ENCODE data around the gene HOXC6. TPM values are rescaled to one million over a fixed set of nuclear protein-coding genes. Genes with fewer than 3 reads are reported as not detected.

Gene HOXC6
- total RNA-seq, 2 experiments from 2014 or later = not detected

- no peak for TF ChIP-seq CTCF (IDR thresholded peaks at IDR 0.05)
- Mint-ChIP-seq H3K9me3 (no peaks in the 10 kb centered on the region), H3K36me3 (ENCODE audit: low read depth) (no peaks in the 10 kb centered on the region), H3K27me3 (peaks cover 53% of the 10 kb centered on the region), H3K27ac (no peak overlapping the region), H3K4me3 (no peak overlapping the region), H3K4me1 (ENCODE audit: low read depth) (no peaks in the 10 kb centered on the region)
- no peak for DNase-seq
- no peak for ATAC-seq
- POLR2A ChIA-PET = interaction anchor here (0.5 kb wide), 1 partner anchor 397 kb away, joined by 3 read pairs; no protein-coding TSS in a partner anchor
- CTCF ChIA-PET = interaction anchor here (0.7 kb wide), 1 partner anchor 16 kb away, joined by 3 read pairs; no protein-coding TSS in a partner anchor
- intact Hi-C loops (cut with micrococcal nuclease) = no loop called here
These were observed 32.9 kb downstream of the HOXC6 start for GRCh38 chr12:54060975-54061778.

- intact Hi-C loops (cut with micrococcal nuclease) = no loop called here
- no peak overlapping the region for H3K27ac Mint-ChIP-seq
- no peaks in the 10 kb centered on the region for H3K9me3 Mint-ChIP-seq
- POLR2A ChIA-PET = no interaction called here
- H3K27me3 Mint-ChIP-seq = peaks cover 33% of the 10 kb centered on the region
- H3K4me3 Mint-ChIP-seq = no peak overlapping the region
- H3K36me3 Mint-ChIP-seq (ENCODE audit: low read depth) = no peaks in the 10 kb centered on the region
- no peak for TF ChIP-seq CTCF (IDR thresholded peaks at IDR 0.05)
- no peak for ATAC-seq
- no peaks in the 10 kb centered on the region for H3K4me1 Mint-ChIP-seq (ENCODE audit: low read depth)
- DNase-seq = no peak
- CTCF ChIA-PET = interaction anchor here (2.1 kb wide), 1 partner anchor 13 kb away, joined by 6 read pairs; the partner anchor contains the start of gene HOXC4
These were observed 37.4 kb downstream of the HOXC6 start for GRCh38 chr12:54065677-54066076.

GRCh38 chr12:54066408-54066807, 38.2 kb downstream of the HOXC6 start:
- no peak overlapping the region for H3K4me3 Mint-ChIP-seq
- no peaks in the 10 kb centered on the region for H3K36me3 Mint-ChIP-seq (ENCODE audit: low read depth)
- intact Hi-C loops (cut with micrococcal nuclease) = no loop called here
- no peak for DNase-seq
- no peak for ATAC-seq
- H3K9me3 Mint-ChIP-seq = no peaks in the 10 kb centered on the region
- no peak overlapping the region for H3K27ac Mint-ChIP-seq
- ChIA-PET CTCF (no interaction called here), POLR2A (no interaction called here)
- H3K27me3 Mint-ChIP-seq = peaks cover 28% of the 10 kb centered on the region
- H3K4me1 Mint-ChIP-seq (ENCODE audit: low read depth) = no peaks in the 10 kb centered on the region
- no peak for TF ChIP-seq CTCF (IDR thresholded peaks at IDR 0.05)

GRCh38 chr12:54068418-54069070, 40.3 kb downstream of the HOXC6 start:
- no peak overlapping the region for H3K27ac Mint-ChIP-seq
- no peak for ATAC-seq
- H3K36me3 Mint-ChIP-seq (ENCODE audit: low read depth) = no peaks in the 10 kb centered on the region
- no peak overlapping the region for H3K4me3 Mint-ChIP-seq
- DNase-seq = no peak
- H3K27me3 Mint-ChIP-seq = peaks cover 11% of the 10 kb centered on the region
- no peaks in the 10 kb centered on the region for H3K4me1 Mint-ChIP-seq (ENCODE audit: low read depth)
- intact Hi-C loops (cut with micrococcal nuclease) = no loop called here
- ChIA-PET CTCF (interaction anchor here (0.9 kb wide), 1 partner anchor 14 kb away, joined by 3 read pairs; no protein-coding TSS in a partner anchor), POLR2A (no interaction called here)
- no peak for TF ChIP-seq CTCF (IDR thresholded peaks at IDR 0.05)
- H3K9me3 Mint-ChIP-seq = no peaks in the 10 kb centered on the region

GRCh38 chr12:54071942-54072341, 43.7 kb downstream of the HOXC6 start:
- TF ChIP-seq CTCF (IDR thresholded peaks at IDR 0.05) = no peak
- DNase-seq (no peak), ATAC-seq (no peak)
- POLR2A ChIA-PET = no interaction called here
- CTCF ChIA-PET = no interaction called here
- no peak overlapping the region for H3K4me3 Mint-ChIP-seq
- no peak overlapping the region for H3K27ac Mint-ChIP-seq
- no peaks in the 10 kb centered on the region for H3K9me3 Mint-ChIP-seq
- intact Hi-C loops (cut with micrococcal nuclease) = no loop called here
- H3K36me3 Mint-ChIP-seq (ENCODE audit: low read depth) = no peaks in the 10 kb centered on the region
- H3K27me3 Mint-ChIP-seq = peaks cover 4% of the 10 kb centered on the region
- no peaks in the 10 kb centered on the region for H3K4me1 Mint-ChIP-seq (ENCODE audit: low read depth)
